SK-N-SH (cell line): ENCODE data around the gene CAMKMT. TPM values are rescaled to one million over a fixed set of nuclear protein-coding genes. Genes with fewer than 3 reads are reported as not detected.

ENCODE experiments used
- CTCF ChIA-PET: fragments of 300-600, 350-600 bp; formaldehyde crosslinking; extraction: SDS; loops from one replicate; lab custom pipeline; 2021; lab: Yijun Ruan, JAX
- POLR2A ChIA-PET: fragments of 350-600 bp; sonication (Branson Sonifier 250); formaldehyde crosslinking; extraction: SDS; loops from one replicate; lab custom pipeline; 2020; ENCODE audit warnings: antibody characterized with exemption, inconsistent platforms; lab: Yijun Ruan, JAX
- DNase-seq: peaks from one replicate; pipeline ENCODE4 v3.0.0; 2012
- H2AFZ ChIP-seq: fragments of 200-600 bp; sonication (generic); 2 replicates; pipeline ENCODE4 v1.8.1; 2016; ENCODE audit warnings: antibody characterized with exemption, mild to moderate bottlenecking, low read depth
- H3F3A ChIP-seq: fragments of 200-600 bp; sonication (generic); replicated peaks from 2 replicates; pipeline ENCODE3; 2016; ENCODE audit warnings: antibody characterized with exemption, mild to moderate bottlenecking; ENCODE audit not compliant: insufficient read depth
- H3K27ac ChIP-seq, 2 experiments: fragments of 200-500 bp in 1 of 2; fragments of 200-600 bp in 1 of 2; sonication (Bioruptor generic) in 1 of 2; sonication (generic), shearing (Covaris generic) in 1 of 2; 2 replicates each; pipeline versions ENCODE4 v1.5.1 to v1.6.1; 2014 to 2016; ENCODE audit warnings: low read depth in 2 of 2, inconsistent platforms in 1 of 2, low read length in 1 of 2, mild to moderate bottlenecking in 1 of 2, mixed read lengths in 1 of 2
- H3K27me3 ChIP-seq: fragments of 200-600 bp; sonication (generic), shearing (Covaris generic); 2 replicates; pipeline ENCODE4 v1.6.1; 2016; ENCODE audit warnings: mixed run types; ENCODE audit not compliant: insufficient read depth
- H3K36me3 ChIP-seq, 2 experiments: fragments of 200-500 bp in 1 of 2; fragments of 200-600 bp in 1 of 2; sonication (Bioruptor generic) in 1 of 2; sonication (generic) in 1 of 2; replicated peaks in 1 of 2; 2 replicates each; pipeline versions ENCODE3 to v1.5.1; 2014 to 2016; ENCODE audit warnings: low read length in 1 of 2, mild to moderate bottlenecking in 1 of 2; ENCODE audit not compliant: insufficient read depth in 2 of 2, control insufficient read depth in 1 of 2
- H3K4me1 ChIP-seq, 2 experiments: fragments of 200-500 bp in 1 of 2; fragments of 200-600 bp in 1 of 2; sonication (Bioruptor generic) in 1 of 2; sonication (generic), shearing (Covaris generic) in 1 of 2; 2 replicates each; pipeline versions ENCODE4 v1.5.1 to v1.6.1; 2014 to 2016; ENCODE audit warnings: low read depth in 1 of 2, low read length in 1 of 2, mixed run types in 1 of 2; ENCODE audit not compliant: insufficient read depth in 2 of 2, control insufficient read depth in 1 of 2
- H3K4me2 ChIP-seq: fragments of 200-600 bp; sonication (generic), shearing (Covaris generic); 2 replicates; pipeline ENCODE4 v1.6.1; 2017; ENCODE audit warnings: mixed run types
- H3K4me3 ChIP-seq, 2 experiments: fragments of 200-500 bp in 1 of 2; fragments of 200-600 bp in 1 of 2; sonication (Bioruptor generic) in 1 of 2; sonication (generic), shearing (Covaris generic) in 1 of 2; 2 replicates each; pipeline versions ENCODE4 v1.5.1 to v1.8.1; 2014 to 2016; ENCODE audit warnings: low read depth in 2 of 2, inconsistent platforms in 1 of 2, low read length in 1 of 2, mild to moderate bottlenecking in 1 of 2, mixed read lengths in 1 of 2, moderate library complexity in 1 of 2
- H3K79me2 ChIP-seq: fragments of 200-600 bp; sonication (generic); 2 replicates; pipeline ENCODE4 v1.8.1; 2017; ENCODE audit warnings: mild to moderate bottlenecking; ENCODE audit not compliant: insufficient read depth
- H3K9ac ChIP-seq: fragments of 200-600 bp; sonication (generic); 2 replicates; pipeline ENCODE4 v1.6.1; 2017; ENCODE audit warnings: mixed run types
- H3K9me2 ChIP-seq: fragments of 200-600 bp; sonication (generic); 2 replicates; pipeline ENCODE4 v1.6.1; 2017; ENCODE audit warnings: mixed run types
- H3K9me3 ChIP-seq: fragments of 200-600 bp; sonication (generic); 2 replicates; pipeline ENCODE4 v1.6.1; 2017; ENCODE audit warnings: mixed run types, mild to moderate bottlenecking, moderate library complexity
- H4K20me1 ChIP-seq: fragments of 200-600 bp; sonication (generic); 2 replicates; pipeline ENCODE4 v1.6.1; 2017; ENCODE audit warnings: mild to moderate bottlenecking, mixed run types; ENCODE audit not compliant: insufficient read depth
- CHD2 ChIP-seq: fragments of 150-350 bp; IDR thresholded peaks from 2 replicates; pipeline ENCODE4 v1.6.1; 2018; ENCODE audit warnings: low read length; ENCODE audit not compliant: partially characterized antibody
- EP300 ChIP-seq, 2 experiments: IDR thresholded peaks; 2 replicates each; pipeline versions ENCODE4 v1.4.0 to v1.6.1; 2012; ENCODE audit warnings: borderline replicate concordance in 1 of 2, low read depth in 1 of 2, low read length in 1 of 2
- FOXJ3 ChIP-seq: sonication (generic); formaldehyde crosslinking; IDR thresholded peaks from 2 replicates; pipeline ENCODE4 v1.5.1; 2020; ENCODE audit warnings: mild to moderate bottlenecking, missing genetic modification reagents
- GABPA ChIP-seq: IDR thresholded peaks from 2 replicates; pipeline ENCODE4 v1.4.0; 2012; ENCODE audit warnings: low read depth, mild to moderate bottlenecking
- MXI1 ChIP-seq: IDR thresholded peaks from 2 replicates; pipeline ENCODE4 v1.6.1; 2012; ENCODE audit warnings: mild to moderate bottlenecking, low read depth, low read length, improper control_type of control experiment
- RFX5 ChIP-seq: IDR thresholded peaks from 2 replicates; pipeline ENCODE4 v1.6.1; 2012; ENCODE audit warnings: mild to moderate bottlenecking, improper control_type of control experiment, low read length
- SMC3 ChIP-seq: IDR thresholded peaks from 2 replicates; pipeline ENCODE4 v1.6.1; 2012; ENCODE audit warnings: low read depth, low read length, improper control_type of control experiment
- TCF12 ChIP-seq: IDR thresholded peaks from 2 replicates; pipeline ENCODE4 v1.4.0; 2012
- YY1 ChIP-seq: IDR thresholded peaks from 2 replicates; pipeline ENCODE4 v1.4.0; 2012; ENCODE audit warnings: low read depth, mild to moderate bottlenecking
- WGBS: methylation state at CpG from one replicate; pipeline ENCODE4 v1.1.6; 2017; ENCODE audit warnings: low lambda C conversion rate; 5-methylcytosine and 5-hydroxymethylcytosine counted together
- polyA plus RNA-seq, 3 experiments: library from polyadenylated mRNA; depleted of rRNA; stranded (reverse); fragments of >200 nt; gene quantifications; 2 replicates each; pipeline ENCODE4 v1.2.3, GENCODE V29; 2012
- TF ChIP-seq, protein P1 (sequence below): IDR thresholded peaks from 2 replicates; pipeline ENCODE4; 2012
- TF ChIP-seq, protein P2 (sequence below): IDR thresholded peaks from 2 replicates; pipeline ENCODE4 v1.4.0; 2012; ENCODE audit warnings: low read depth
- TF ChIP-seq, protein P3 (sequence below): IDR thresholded peaks from 2 replicates; pipeline ENCODE4 v1.6.1; 2012; ENCODE audit warnings: mild to moderate bottlenecking, low read depth, low read length, moderate library complexity
- TF ChIP-seq, protein P4 (sequence below): fragments of 200-600 bp; sonication (generic); IDR thresholded peaks from 2 replicates; pipeline ENCODE4 v1.6.1; 2017; ENCODE audit warnings: antibody characterized with exemption, mild to moderate bottlenecking, moderate library complexity

CAMKMT gene
- polyA plus RNA-seq, 1 of the 3 experiments (the other 2 are of a cell fraction): 5.9 TPM

DNA sequence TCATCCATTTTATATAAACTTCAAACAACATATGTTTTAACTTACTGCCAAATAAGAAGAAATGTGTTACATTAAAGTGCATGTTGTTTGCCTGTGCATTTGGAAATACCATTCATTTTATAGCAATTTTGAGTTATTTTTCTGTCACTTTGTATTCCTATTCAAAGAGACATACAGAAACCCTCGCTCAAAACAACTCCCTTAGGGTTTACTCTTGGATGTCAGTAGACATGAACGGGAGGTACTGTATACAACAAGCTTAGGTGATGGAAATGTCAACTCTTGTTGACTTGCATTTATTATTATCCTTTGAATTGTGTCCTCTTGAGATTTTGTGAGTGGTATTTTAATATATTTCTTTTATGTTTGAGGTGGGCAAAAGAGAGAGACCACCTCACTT, 132.3 kb downstream of the CAMKMT start:
- POLR2A ChIA-PET: no interaction called here
- peaks cover 3% of the 10 kb centered on the region for H3F3A ChIP-seq
- TF ChIP-seq MXI1 (no peak), TCF12 (no peak), FOXJ3 (CRISPR knock-in tag) (no peak), GABPA (no peak), RFX5 (no peak), YY1 (no peak)
- TF ChIP-seq, protein P1, sequence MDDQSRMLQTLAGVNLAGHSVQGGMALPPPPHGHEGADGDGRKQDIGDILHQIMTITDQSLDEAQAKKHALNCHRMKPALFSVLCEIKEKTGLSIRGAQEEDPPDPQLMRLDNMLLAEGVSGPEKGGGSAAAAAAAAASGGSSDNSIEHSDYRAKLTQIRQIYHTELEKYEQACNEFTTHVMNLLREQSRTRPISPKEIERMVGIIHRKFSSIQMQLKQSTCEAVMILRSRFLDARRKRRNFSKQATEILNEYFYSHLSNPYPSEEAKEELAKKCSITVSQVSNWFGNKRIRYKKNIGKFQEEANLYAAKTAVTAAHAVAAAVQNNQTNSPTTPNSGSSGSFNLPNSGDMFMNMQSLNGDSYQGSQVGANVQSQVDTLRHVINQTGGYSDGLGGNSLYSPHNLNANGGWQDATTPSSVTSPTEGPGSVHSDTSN: no peak
- TF ChIP-seq, protein P2, sequence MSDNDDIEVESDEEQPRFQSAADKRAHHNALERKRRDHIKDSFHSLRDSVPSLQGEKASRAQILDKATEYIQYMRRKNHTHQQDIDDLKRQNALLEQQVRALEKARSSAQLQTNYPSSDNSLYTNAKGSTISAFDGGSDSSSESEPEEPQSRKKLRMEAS: no peak
- TF ChIP-seq, protein P3, sequence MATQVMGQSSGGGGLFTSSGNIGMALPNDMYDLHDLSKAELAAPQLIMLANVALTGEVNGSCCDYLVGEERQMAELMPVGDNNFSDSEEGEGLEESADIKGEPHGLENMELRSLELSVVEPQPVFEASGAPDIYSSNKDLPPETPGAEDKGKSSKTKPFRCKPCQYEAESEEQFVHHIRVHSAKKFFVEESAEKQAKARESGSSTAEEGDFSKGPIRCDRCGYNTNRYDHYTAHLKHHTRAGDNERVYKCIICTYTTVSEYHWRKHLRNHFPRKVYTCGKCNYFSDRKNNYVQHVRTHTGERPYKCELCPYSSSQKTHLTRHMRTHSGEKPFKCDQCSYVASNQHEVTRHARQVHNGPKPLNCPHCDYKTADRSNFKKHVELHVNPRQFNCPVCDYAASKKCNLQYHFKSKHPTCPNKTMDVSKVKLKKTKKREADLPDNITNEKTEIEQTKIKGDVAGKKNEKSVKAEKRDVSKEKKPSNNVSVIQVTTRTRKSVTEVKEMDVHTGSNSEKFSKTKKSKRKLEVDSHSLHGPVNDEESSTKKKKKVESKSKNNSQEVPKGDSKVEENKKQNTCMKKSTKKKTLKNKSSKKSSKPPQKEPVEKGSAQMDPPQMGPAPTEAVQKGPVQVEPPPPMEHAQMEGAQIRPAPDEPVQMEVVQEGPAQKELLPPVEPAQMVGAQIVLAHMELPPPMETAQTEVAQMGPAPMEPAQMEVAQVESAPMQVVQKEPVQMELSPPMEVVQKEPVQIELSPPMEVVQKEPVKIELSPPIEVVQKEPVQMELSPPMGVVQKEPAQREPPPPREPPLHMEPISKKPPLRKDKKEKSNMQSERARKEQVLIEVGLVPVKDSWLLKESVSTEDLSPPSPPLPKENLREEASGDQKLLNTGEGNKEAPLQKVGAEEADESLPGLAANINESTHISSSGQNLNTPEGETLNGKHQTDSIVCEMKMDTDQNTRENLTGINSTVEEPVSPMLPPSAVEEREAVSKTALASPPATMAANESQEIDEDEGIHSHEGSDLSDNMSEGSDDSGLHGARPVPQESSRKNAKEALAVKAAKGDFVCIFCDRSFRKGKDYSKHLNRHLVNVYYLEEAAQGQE: no peak
- no peak overlapping the region for H3K9ac ChIP-seq
- CTCF ChIA-PET: interaction anchor here (1.2 to 7.1 kb wide), 2 partner anchors 15 to 87 kb away, joined by 3 to 95 read pairs; no protein-coding TSS in a partner anchor
- no peak overlapping the region for H3K4me3 ChIP-seq
- H2AFZ ChIP-seq: no peak overlapping the region
- H3K4me1 ChIP-seq: no peaks in the 10 kb centered on the region; a peak in 1 of 4 replicates
- no peaks in the 10 kb centered on the region for H3K27me3 ChIP-seq
- H3K4me2 ChIP-seq: no peak overlapping the region
- WGBS: 84% methylated on average over 2 of the region's 2 CpGs
- H3K9me2 ChIP-seq: no peaks in the 10 kb centered on the region
- no peak for DNase-seq
- no peaks in the 10 kb centered on the region for H4K20me1 ChIP-seq
- H3K27ac ChIP-seq: no peak overlapping the region
- H3K36me3 ChIP-seq: no peaks in the 10 kb centered on the region
- H3K79me2 ChIP-seq: no peaks in the 10 kb centered on the region
- H3K9me3 ChIP-seq: no peaks in the 10 kb centered on the region

DNA sequence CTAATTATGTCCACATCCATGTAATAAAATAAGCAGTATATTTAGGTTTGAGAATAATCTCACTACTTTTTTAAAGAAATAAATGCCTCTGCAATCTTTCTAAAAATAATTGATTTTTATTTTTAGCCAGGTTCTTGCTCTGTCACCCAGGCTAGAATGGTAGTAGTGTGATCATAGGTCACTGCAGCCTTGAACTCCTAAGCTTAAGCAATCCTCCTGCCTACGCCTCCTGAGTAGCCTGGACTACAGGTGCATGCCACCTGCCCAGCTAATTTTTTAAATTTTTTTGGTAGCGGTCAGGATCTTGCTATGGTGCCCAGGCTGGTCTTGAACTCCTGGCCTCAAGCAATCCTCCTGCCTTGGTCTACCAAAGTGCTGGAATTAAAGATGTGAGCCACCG, 133.3 kb downstream of the CAMKMT start:
- Histone ChIP-seq H3K36me3 (no peaks in the 10 kb centered on the region), H3K4me3 (no peak overlapping the region), H2AFZ (no peak overlapping the region), H3K27ac (no peak overlapping the region)
- ChIA-PET CTCF (interaction anchor here (1.1 to 7.1 kb wide), 3 partner anchors 16 to 461 kb away, joined by 3 to 95 read pairs (median 12); no protein-coding TSS in a partner anchor), POLR2A (no interaction called here)
- DNase-seq: no peak
- TF ChIP-seq, protein P1: no peak
- TF ChIP-seq, protein P3: no peak
- TF ChIP-seq CHD2: no peak
- TF ChIP-seq SMC3: no peak
- TF ChIP-seq, protein P4, sequence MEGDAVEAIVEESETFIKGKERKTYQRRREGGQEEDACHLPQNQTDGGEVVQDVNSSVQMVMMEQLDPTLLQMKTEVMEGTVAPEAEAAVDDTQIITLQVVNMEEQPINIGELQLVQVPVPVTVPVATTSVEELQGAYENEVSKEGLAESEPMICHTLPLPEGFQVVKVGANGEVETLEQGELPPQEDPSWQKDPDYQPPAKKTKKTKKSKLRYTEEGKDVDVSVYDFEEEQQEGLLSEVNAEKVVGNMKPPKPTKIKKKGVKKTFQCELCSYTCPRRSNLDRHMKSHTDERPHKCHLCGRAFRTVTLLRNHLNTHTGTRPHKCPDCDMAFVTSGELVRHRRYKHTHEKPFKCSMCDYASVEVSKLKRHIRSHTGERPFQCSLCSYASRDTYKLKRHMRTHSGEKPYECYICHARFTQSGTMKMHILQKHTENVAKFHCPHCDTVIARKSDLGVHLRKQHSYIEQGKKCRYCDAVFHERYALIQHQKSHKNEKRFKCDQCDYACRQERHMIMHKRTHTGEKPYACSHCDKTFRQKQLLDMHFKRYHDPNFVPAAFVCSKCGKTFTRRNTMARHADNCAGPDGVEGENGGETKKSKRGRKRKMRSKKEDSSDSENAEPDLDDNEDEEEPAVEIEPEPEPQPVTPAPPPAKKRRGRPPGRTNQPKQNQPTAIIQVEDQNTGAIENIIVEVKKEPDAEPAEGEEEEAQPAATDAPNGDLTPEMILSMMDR: no peak
- TF ChIP-seq EP300 (IDR thresholded peaks at IDR 0.05; ENCODE audit: borderline replicate concordance in 1 of 2, low read depth in 1 of 2, low read length in 1 of 2): no peak
- TF ChIP-seq, all 33 proteins: peak for 0
- Histone ChIP-seq H3F3A (peaks cover 3% of the 10 kb centered on the region), H3K27me3 (no peaks in the 10 kb centered on the region), H3K9ac (no peak overlapping the region), H3K4me1 (no peaks in the 10 kb centered on the region; a peak in 1 of 4 replicates), H4K20me1 (no peaks in the 10 kb centered on the region), H3K79me2 (no peaks in the 10 kb centered on the region), H3K4me2 (no peak overlapping the region), H3K9me2 (no peaks in the 10 kb centered on the region), H3K9me3 (no peaks in the 10 kb centered on the region)
- WGBS: 96% methylated on average over 3 of the region's 3 CpGs
